Testis (tissue), 3 donors: ENCODE measurements around the gene CENPH. TPM values are rescaled to one million over a fixed set of nuclear protein-coding genes. Genes with fewer than 3 reads are reported as not detected.

Experiments used
- DNase-seq: peaks from one replicate; pipeline ENCODE4 v3.0.0-alpha.2; 2019
- H3K27ac ChIP-seq, 2 donors: fragments of 200-600 bp; sonication (generic); one replicate each; pipeline ENCODE4 v1.5.1; 2019
- H3K27me3 ChIP-seq: fragments of 200-600 bp; sonication (generic); one replicate; pipeline ENCODE4 v1.5.1; 2019
- H3K36me3 ChIP-seq: fragments of 200-600 bp; sonication (generic); one replicate; pipeline ENCODE4 v1.5.1; 2017; ENCODE audit warnings: low read depth; ENCODE audit errors: missing control alignments
- H3K4me1 ChIP-seq: fragments of 200-600 bp; sonication (generic); one replicate; pipeline ENCODE4 v1.5.1; 2019
- H3K4me3 ChIP-seq, 2 donors: fragments of 200-600 bp; sonication (generic); one replicate each; pipeline ENCODE4 v1.5.1; 2017 to 2019
- H3K9me3 ChIP-seq: fragments of 200-600 bp; sonication (generic); one replicate; pipeline ENCODE4 v1.5.1; 2017
- POLR2A ChIP-seq: fragments of 450-650 bp; IDR thresholded peaks from one replicate; pipeline ENCODE4 v1.6.1; 2017; ENCODE audit warnings: antibody characterized with exemption, mild to moderate bottlenecking, moderate library complexity
- WGBS, 2 donors: methylation state at CpG; one replicate each; pipeline ENCODE4 v1.1.5; 2018; 5-methylcytosine and 5-hydroxymethylcytosine counted together
- intact Hi-C: fragments of 100-400 bp; cut with DNase I; formaldehyde crosslinking; loops from one replicate; pipeline ENCODE4 v1.15.1; 2023; ENCODE audit warnings: low total_unique reads
- polyA plus RNA-seq: library from polyadenylated mRNA; stranded (reverse); fragments of 350-450 nt; fragmentation: Illumina TruSeq; extraction: RNeasy Lipid Tissue Mini Kit (QIAGEN cat#74804); gene quantifications from one replicate; pipeline ENCODE4 v1.2.3, GENCODE V29; 2014; ENCODE audit warnings: low read depth, low replicate concordance; ENCODE audit not compliant: insufficient read depth
- total RNA-seq, 2 donors: library from RNA; depleted of rRNA; stranded (reverse); fragments of >200 nt; gene quantifications; one replicate each; pipeline ENCODE4 v1.2.3, GENCODE V29; 2016
- TF ChIP-seq, protein P1 (sequence below), 3 experiments: fragments of 450-650 bp in 2 of 3; fragments of 200-600 bp in 1 of 3; sonication (generic) in 1 of 3; IDR thresholded peaks; one replicate each; pipeline ENCODE4 v1.5.1; 2016 to 2019; ENCODE audit warnings: antibody characterized with exemption in 3 of 3, mild to moderate bottlenecking in 2 of 3, moderate library complexity in 1 of 3

The CENPH gene
- total and polyA plus RNA-seq, 3 donors from 2014 or later = 26.9 to 38.9 (median 38.0) TPM

- Histone ChIP-seq H3K4me1 (no peaks in the 10 kb centered on the region), H3K4me3 (no peak overlapping the region), H3K36me3 (no peaks in the 10 kb centered on the region), H3K27me3 (no peaks in the 10 kb centered on the region), H3K9me3 (no peaks in the 10 kb centered on the region), H3K27ac (no peak overlapping the region)
- no peak for TF ChIP-seq POLR2A
- TF ChIP-seq, protein P1, sequence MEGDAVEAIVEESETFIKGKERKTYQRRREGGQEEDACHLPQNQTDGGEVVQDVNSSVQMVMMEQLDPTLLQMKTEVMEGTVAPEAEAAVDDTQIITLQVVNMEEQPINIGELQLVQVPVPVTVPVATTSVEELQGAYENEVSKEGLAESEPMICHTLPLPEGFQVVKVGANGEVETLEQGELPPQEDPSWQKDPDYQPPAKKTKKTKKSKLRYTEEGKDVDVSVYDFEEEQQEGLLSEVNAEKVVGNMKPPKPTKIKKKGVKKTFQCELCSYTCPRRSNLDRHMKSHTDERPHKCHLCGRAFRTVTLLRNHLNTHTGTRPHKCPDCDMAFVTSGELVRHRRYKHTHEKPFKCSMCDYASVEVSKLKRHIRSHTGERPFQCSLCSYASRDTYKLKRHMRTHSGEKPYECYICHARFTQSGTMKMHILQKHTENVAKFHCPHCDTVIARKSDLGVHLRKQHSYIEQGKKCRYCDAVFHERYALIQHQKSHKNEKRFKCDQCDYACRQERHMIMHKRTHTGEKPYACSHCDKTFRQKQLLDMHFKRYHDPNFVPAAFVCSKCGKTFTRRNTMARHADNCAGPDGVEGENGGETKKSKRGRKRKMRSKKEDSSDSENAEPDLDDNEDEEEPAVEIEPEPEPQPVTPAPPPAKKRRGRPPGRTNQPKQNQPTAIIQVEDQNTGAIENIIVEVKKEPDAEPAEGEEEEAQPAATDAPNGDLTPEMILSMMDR (IDR thresholded peaks at IDR 0.05) = no peak
- intact Hi-C loops = no loop called here
- no peak for DNase-seq
- WGBS, 2 donors = 92 to 97% methylated on average over 1 of the region's 1 CpG
These were observed 13.1 kb downstream of the CENPH start for GRCh38 chr5:69202497-69202896.

- Histone ChIP-seq H3K4me3 (no peak overlapping the region), H3K27ac (no peak overlapping the region), H3K4me1 (no peaks in the 10 kb centered on the region), H3K36me3 (no peaks in the 10 kb centered on the region), H3K27me3 (no peaks in the 10 kb centered on the region), H3K9me3 (no peaks in the 10 kb centered on the region)
- 97 to 98% methylated on average over 5 of the region's 5 CpGs for WGBS, 2 donors
- TF ChIP-seq POLR2A = no peak
- TF ChIP-seq, protein P1 (IDR thresholded peaks at IDR 0.05) = no peak
- no peak for DNase-seq
- intact Hi-C loops = no loop called here
These were observed 17.3 kb downstream of the CENPH start for GRCh38 chr5:69206528-69207190.

GRCh38 chr5:69209602-69210001, 20.2 kb downstream of the CENPH start:
- 87% methylated on average over 2 of the region's 2 CpGs for WGBS, 2 donors
- H3K27ac ChIP-seq = no peak overlapping the region
- DNase-seq = no peak
- H3K27me3 ChIP-seq = no peaks in the 10 kb centered on the region
- intact Hi-C loops = no loop called here
- H3K36me3 ChIP-seq = no peaks in the 10 kb centered on the region
- H3K4me1 ChIP-seq = no peaks in the 10 kb centered on the region
- no peak for TF ChIP-seq POLR2A
- TF ChIP-seq, protein P1 (IDR thresholded peaks at IDR 0.05) = no peak
- no peak overlapping the region for H3K4me3 ChIP-seq
- H3K9me3 ChIP-seq = no peaks in the 10 kb centered on the region

DNA sequence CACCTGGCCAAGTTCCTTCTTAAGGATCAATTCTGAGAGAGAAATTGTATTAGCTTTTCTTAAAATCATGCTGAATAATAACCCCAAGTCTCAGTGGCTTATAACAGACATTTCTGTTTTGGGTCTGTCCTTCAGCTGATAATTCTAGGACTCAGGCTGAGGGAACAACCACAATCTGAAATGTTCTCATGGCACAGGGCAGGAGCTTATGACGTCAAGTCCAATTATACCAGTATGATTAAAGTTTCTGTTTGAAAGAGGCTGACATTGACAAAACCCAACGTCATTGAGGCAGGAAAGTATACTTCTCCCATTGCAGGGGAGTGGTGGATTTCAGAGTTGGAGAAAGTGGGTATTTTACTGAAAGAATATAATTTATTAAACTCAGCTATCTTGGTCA, 21.8 kb downstream of the CENPH start:
- 73% methylated on average over 2 of the region's 2 CpGs for WGBS, 2 donors
- intact Hi-C loops = no loop called here
- H3K9me3 ChIP-seq = no peaks in the 10 kb centered on the region

More for the DNA sequence above, 21.8 kb downstream of the CENPH start:
- no peak overlapping the region for H3K27ac ChIP-seq
- H3K4me3 ChIP-seq = no peak overlapping the region
- no peaks in the 10 kb centered on the region for H3K4me1 ChIP-seq
- TF ChIP-seq, protein P1 (IDR thresholded peaks at IDR 0.05) = no peak
- no peak for TF ChIP-seq POLR2A
- H3K27me3 ChIP-seq = no peaks in the 10 kb centered on the region
- H3K36me3 ChIP-seq = no peaks in the 10 kb centered on the region
- DNase-seq = no peak
